ENCODE data around the gene L3MBTL2. TPM values are rescaled to one million over a fixed set of nuclear protein-coding genes. Genes with fewer than 3 reads are reported as not detected.

L3MBTL2 gene
- total RNA-seq = 27.8 and 34.6 TPM in 2 replicates

DNA sequence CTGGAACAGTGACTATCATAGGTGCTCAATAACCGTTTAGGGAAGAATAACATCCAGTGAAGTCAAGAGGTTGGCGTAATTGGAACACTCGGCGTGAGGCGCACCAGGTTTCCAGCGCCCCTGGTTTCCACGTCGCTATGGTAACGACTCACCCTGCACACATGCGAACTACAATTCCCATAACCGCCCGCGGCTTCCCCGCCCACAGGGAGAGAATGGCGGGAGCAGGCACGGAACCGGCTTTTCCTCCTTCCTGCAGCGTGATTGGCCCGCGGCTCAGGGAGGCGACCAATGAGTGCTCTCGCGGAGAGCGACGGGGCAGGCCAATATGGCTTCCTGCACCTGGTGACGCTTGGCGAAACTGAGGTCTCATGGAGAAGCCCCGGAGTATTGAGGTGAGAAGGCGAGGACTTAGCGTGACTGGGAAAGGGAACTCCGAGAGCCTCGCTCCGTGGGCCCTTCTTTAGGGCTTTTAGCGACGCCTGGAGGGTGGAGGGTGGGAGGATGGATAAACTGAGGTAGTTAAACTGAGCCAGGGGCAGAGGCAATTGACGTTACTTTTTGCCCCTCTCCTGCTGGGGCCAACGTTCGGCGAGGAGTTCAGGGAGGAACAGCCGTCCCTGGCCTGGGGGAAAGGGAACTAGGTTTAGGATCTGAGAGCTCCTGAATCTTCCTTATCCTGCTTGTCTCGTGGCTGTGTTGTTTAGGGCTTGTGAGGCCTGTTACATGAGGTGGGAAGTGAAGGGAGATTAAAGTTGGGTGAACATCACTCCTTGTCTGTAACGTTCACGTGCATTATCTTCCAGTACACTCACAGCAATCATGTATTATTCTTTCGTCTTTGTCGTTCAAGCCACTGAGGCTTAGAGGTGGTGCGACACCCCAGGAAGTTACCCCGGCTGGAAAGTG, at the start of gene L3MBTL2:
TSS of gene L3MBTL2 (plus strand) at position 321 of the 909 bp plus-strand sequence. CDS start at position 372, 51 bp downstream.

DNA sequence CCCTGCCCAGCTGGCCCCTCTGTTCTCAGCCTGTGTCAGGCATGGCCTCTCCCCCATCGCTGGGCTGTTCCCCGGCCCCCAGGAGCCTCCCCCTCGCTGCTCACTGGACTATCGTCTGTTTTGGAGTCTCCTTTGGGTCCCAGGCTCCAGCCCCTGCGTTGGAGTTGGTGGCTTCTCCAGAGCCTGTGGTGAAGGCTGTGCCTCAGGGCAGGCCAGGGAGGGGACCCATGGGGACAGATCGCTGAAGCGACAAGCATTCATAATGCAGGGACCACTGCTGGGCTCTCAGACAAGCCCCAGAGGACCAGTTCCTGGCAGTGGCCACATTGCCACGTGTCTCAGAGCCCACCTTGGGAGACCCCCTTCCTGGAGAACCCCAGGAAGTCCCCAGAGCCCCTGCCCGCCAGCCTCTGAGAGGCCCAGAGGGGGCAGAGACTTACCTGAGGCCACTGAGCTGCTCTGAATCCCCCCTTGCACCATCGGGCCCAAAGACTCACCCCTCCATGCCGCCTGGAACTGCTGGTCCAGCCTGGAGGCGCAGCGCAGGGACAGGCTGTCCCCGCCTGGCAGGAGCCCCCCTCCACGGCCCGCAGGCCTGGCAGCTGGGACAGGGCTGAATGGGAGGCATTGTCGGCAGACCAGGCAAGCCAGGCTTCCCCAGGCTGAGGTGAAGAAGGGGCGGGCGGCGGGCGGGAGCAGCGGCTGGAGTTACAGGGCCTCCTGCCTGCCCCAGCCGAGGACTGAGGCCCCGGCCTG, 35.4 kb downstream of the L3MBTL2 start, which contains the start of gene CHADL:
TSS of gene CHADL (minus strand) at position 555 of the 756 bp plus-strand sequence. CDS start at position 505, 50 bp downstream.

Small RNA genes within 50 kb of the gene (small RNA-seq; reads per million reads assigned to genes)
- gene MIR6889 (not detected), gene RNU6-375P (not detected)

Other genes with a start within 250 kb of the L3MBTL2 start
- gene EP300, start 112.7 kb upstream of the L3MBTL2 start, total RNA-seq = 62.7 and 71.9 TPM in 2 replicates
- gene CHADL, start 35.6 kb downstream of the L3MBTL2 start, total RNA-seq = 0.98 and 1.4 TPM in 2 replicates
- gene RANGAP1, start 80.9 kb downstream of the L3MBTL2 start, total RNA-seq = 133 and 171 TPM in 2 replicates
- gene ZC3H7B, start 96.2 kb downstream of the L3MBTL2 start, total RNA-seq = 80.8 and 121 TPM in 2 replicates
- 3.9 and 5.2 TPM in 2 replicates for gene TEF, start 176.6 kb downstream of the L3MBTL2 start, total RNA-seq
- 45.1 and 53.6 TPM in 2 replicates for gene TOB2, start 241.5 kb downstream of the L3MBTL2 start, total RNA-seq

All from vein endothelial cell (primary cell).